Measurements from ENCODE around the gene AP4B1. TPM values are rescaled to one million over a fixed set of nuclear protein-coding genes. Genes with fewer than 3 reads are reported as not detected.

The AP4B1 gene
- total RNA-seq, 2 experiments from 2014 or later = 44.1 to 48.0 TPM

DNA sequence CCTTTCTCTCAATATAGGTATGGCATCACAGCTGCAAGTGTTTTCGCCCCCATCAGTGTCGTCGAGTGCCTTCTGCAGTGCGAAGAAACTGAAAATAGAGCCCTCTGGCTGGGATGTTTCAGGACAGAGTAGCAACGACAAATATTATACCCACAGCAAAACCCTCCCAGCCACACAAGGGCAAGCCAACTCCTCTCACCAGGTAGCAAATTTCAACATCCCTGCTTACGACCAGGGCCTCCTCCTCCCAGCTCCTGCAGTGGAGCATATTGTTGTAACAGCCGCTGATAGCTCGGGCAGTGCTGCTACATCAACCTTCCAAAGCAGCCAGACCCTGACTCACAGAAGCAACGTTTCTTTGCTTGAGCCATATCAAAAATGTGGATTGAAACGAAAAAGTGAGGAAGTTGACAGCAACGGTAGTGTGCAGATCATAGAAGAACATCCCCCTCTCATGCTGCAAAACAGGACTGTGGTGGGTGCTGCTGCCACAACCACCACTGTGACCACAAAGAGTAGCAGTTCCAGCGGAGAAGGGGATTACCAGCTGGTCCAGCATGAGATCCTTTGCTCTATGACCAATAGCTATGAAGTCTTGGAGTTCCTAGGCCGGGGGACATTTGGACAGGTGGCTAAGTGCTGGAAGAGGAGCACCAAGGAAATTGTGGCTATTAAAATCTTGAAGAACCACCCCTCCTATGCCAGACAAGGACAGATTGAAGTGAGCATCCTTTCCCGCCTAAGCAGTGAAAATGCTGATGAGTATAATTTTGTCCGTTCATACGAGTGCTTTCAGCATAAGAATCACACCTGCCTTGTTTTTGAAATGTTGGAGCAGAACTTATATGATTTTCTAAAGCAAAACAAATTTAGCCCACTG lies 36.0 kb upstream of the AP4B1 start:
- H3K4me1 ChIP-seq (ENCODE audit: insufficient read depth, low read length) = peaks cover 57% of the 10 kb centered on the region

DNA sequence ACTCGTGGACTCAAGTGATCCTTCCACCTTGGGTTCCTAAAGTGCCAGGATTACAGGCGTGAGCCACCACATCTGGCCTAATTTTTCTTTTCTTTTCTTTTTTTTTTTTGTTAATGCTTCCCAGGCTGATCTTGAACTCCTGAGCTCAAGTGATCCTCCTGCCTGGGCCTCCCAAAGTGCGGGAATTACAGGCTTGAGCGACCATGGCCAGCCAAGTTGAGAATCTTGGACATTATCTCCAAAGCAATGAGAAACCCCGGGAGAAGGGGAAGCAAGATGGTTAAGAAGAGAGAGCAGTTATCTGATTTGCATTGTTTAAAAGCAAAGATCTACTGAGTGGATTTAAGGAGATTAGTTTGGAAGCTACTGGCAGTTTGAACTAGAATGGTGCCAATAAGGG lies 33.6 kb upstream of the AP4B1 start:
- Mint-ChIP-seq H3K36me3 (ENCODE audit: low read depth) (peaks cover 47% of the 10 kb centered on the region), H3K9me3 (no peaks in the 10 kb centered on the region), H3K27me3 (no peaks in the 10 kb centered on the region), H3K4me1 (ENCODE audit: low read depth) (peaks cover 77% of the 10 kb centered on the region), H3K27ac (peak overlapping the region; percentile 77), H3K4me3 (peak overlapping the region; percentile 82)
- DNase-seq (no peak), ATAC-seq (ENCODE audit: poor library complexity) (no peak)
- no peak overlapping the region for H3K4me3 ChIP-seq (ENCODE audit: low read length)
- ChIA-PET POLR2A (interaction anchor here (0.6 to 4.3 kb wide), 5 partner anchors 8 to 67 kb away, joined by 4 to 59 read pairs (median 13); partner anchors contain the start of genes AP4B1, DCLRE1B and HIPK1), CTCF (interaction anchor here (1.2 to 4.2 kb wide), 2 partner anchors 8 kb away, joined by 4 to 18 read pairs; partner anchors contain the start of gene HIPK1)
- H3K9me3 ChIP-seq (ENCODE audit: control insufficient read depth in 1 of 2, insufficient read depth in 1 of 2, low read length in 2 of 2) = no peaks in the 10 kb centered on the region
- TF ChIP-seq, protein P1, sequence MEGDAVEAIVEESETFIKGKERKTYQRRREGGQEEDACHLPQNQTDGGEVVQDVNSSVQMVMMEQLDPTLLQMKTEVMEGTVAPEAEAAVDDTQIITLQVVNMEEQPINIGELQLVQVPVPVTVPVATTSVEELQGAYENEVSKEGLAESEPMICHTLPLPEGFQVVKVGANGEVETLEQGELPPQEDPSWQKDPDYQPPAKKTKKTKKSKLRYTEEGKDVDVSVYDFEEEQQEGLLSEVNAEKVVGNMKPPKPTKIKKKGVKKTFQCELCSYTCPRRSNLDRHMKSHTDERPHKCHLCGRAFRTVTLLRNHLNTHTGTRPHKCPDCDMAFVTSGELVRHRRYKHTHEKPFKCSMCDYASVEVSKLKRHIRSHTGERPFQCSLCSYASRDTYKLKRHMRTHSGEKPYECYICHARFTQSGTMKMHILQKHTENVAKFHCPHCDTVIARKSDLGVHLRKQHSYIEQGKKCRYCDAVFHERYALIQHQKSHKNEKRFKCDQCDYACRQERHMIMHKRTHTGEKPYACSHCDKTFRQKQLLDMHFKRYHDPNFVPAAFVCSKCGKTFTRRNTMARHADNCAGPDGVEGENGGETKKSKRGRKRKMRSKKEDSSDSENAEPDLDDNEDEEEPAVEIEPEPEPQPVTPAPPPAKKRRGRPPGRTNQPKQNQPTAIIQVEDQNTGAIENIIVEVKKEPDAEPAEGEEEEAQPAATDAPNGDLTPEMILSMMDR (IDR thresholded peaks at IDR 0.05) = no peak
- no peaks in the 10 kb centered on the region for H3K27me3 ChIP-seq (ENCODE audit: control insufficient read depth in 1 of 2, insufficient read depth in 2 of 2, low read length in 2 of 2)
- peaks cover 61% of the 10 kb centered on the region for H3K4me1 ChIP-seq (ENCODE audit: insufficient read depth, low read length)
- no peak overlapping the region for H3K27ac ChIP-seq (ENCODE audit: low read depth in 1 of 2, low read length in 2 of 2)
- peaks cover 16% of the 10 kb centered on the region for H3K36me3 ChIP-seq (ENCODE audit: insufficient read depth, low read length)
- intact Hi-C loops (cut with DNase I, micrococcal nuclease) = loop anchor here in 1 of 2 experiments (5.0 kb wide), 1 partner anchor 34 kb away; no protein-coding TSS in a partner anchor

More for the DNA sequence above, 36.0 kb upstream of the AP4B1 start:
- ATAC-seq (ENCODE audit: poor library complexity) = peak; percentile 45
- TF ChIP-seq, protein P1 (IDR thresholded peaks at IDR 0.05) = no peak
- H3K9me3 Mint-ChIP-seq = no peaks in the 10 kb centered on the region
- ChIA-PET CTCF (interaction anchor here (0.7 to 4.2 kb wide), 2 partner anchors 11 to 37 kb away, joined by 3 to 18 read pairs; partner anchors contain the start of gene HIPK1), POLR2A (interaction anchor here (0.6 to 4.3 kb wide), 5 partner anchors 8 to 36 kb away, joined by 3 to 59 read pairs (median 13); partner anchors contain the start of genes AP4B1, DCLRE1B and HIPK1)
- Histone ChIP-seq H3K27ac (ENCODE audit: low read depth in 1 of 2, low read length in 2 of 2) (peak overlapping the region; percentile 33 to 45), H3K9me3 (ENCODE audit: control insufficient read depth in 1 of 2, insufficient read depth in 1 of 2, low read length in 2 of 2) (no peaks in the 10 kb centered on the region), H3K27me3 (ENCODE audit: control insufficient read depth in 1 of 2, insufficient read depth in 2 of 2, low read length in 2 of 2) (no peaks in the 10 kb centered on the region), H3K36me3 (ENCODE audit: insufficient read depth, low read length) (peaks cover 22% of the 10 kb centered on the region), H3K4me3 (ENCODE audit: low read length) (peak overlapping the region; percentile 27)
- peak overlapping the region; percentile 82 for H3K4me3 Mint-ChIP-seq
- peak in 6 of 14 experiments; percentile 17 to 80 (median 34) for DNase-seq
- peaks cover 71% of the 10 kb centered on the region for H3K4me1 Mint-ChIP-seq (ENCODE audit: low read depth)
- H3K27ac Mint-ChIP-seq = peak overlapping the region; percentile 78
- H3K36me3 Mint-ChIP-seq (ENCODE audit: low read depth) = peaks cover 55% of the 10 kb centered on the region
- intact Hi-C loops (cut with DNase I, micrococcal nuclease) = loop anchor here in 1 of 2 experiments (1.0 kb wide), 1 partner anchor 9 kb away; no protein-coding TSS in a partner anchor
- H3K27me3 Mint-ChIP-seq = no peaks in the 10 kb centered on the region

DNA sequence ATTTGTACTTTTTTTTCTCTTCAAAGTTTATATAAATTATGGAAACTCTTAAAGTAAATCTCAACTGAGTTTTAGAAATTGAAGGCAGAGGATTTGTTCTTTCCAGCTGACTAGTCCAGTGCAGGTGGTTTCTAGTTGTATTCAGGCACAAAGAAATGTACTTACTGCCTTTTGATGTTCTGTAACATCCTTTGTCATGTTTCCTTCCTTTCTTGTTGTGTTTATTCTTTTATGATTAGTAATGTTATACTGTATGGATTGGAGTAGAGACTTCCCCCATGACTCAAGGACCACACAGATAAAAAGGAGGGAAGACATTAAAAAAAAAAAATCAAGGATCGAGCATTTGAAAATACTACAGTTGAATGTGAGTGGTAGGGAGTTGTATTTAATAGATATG lies 32.5 kb upstream of the AP4B1 start:
- TF ChIP-seq, protein P1 (IDR thresholded peaks at IDR 0.05) = no peak
- H3K9me3 ChIP-seq (ENCODE audit: control insufficient read depth in 1 of 2, insufficient read depth in 1 of 2, low read length in 2 of 2) = no peaks in the 10 kb centered on the region
- H3K4me3 Mint-ChIP-seq = peak overlapping the region; percentile 82
- H3K4me3 ChIP-seq (ENCODE audit: low read length) = no peak overlapping the region
- H3K9me3 Mint-ChIP-seq = no peaks in the 10 kb centered on the region
- peaks cover 45% of the 10 kb centered on the region for H3K36me3 Mint-ChIP-seq (ENCODE audit: low read depth)
- H3K27ac Mint-ChIP-seq = peak overlapping the region; percentile 77
- intact Hi-C loops (cut with DNase I, micrococcal nuclease) = loop anchor here in 1 of 2 experiments (5.0 kb wide), 1 partner anchor 35 kb away; no protein-coding TSS in a partner anchor
- H3K27me3 ChIP-seq (ENCODE audit: control insufficient read depth in 1 of 2, insufficient read depth in 2 of 2, low read length in 2 of 2) = no peaks in the 10 kb centered on the region
- H3K4me1 ChIP-seq (ENCODE audit: insufficient read depth, low read length) = peaks cover 71% of the 10 kb centered on the region
- no peak overlapping the region for H3K27ac ChIP-seq (ENCODE audit: low read depth in 1 of 2, low read length in 2 of 2)
- H3K27me3 Mint-ChIP-seq = no peaks in the 10 kb centered on the region
- CTCF ChIA-PET = interaction anchor here (1.7 kb wide), 1 partner anchor 12 kb away, joined by 3 read pairs; no protein-coding TSS in a partner anchor
- peaks cover 15% of the 10 kb centered on the region for H3K36me3 ChIP-seq (ENCODE audit: insufficient read depth, low read length)
- DNase-seq = peak in 3 of 14 experiments; percentile 25 to 43 (median 31)
- POLR2A ChIA-PET = interaction anchor here (10.1 kb wide), 1 partner anchor 13 kb away, joined by 245 read pairs; no protein-coding TSS in a partner anchor
- H3K4me1 Mint-ChIP-seq (ENCODE audit: low read depth) = peaks cover 82% of the 10 kb centered on the region
- peak; percentile 18 for ATAC-seq (ENCODE audit: poor library complexity)
